Ramos (cell line): ENCODE data around the gene IFIT3.
"Not testable (repeated sequence)": the region's sequence is repeated elsewhere in the genome, so short reads cannot be mapped to it uniquely, and the experiment has no call there.

Source experiments
- in situ Hi-C: fragments of 300-500 bp; cut with MboI; formaldehyde crosslinking; loops from one replicate; pipeline ENCODE4 v1.14.3; 2022; ENCODE audit warnings: low sequenced_read_pairs; ENCODE audit not compliant: unreplicated experiment

Gene IFIT3

DNA sequence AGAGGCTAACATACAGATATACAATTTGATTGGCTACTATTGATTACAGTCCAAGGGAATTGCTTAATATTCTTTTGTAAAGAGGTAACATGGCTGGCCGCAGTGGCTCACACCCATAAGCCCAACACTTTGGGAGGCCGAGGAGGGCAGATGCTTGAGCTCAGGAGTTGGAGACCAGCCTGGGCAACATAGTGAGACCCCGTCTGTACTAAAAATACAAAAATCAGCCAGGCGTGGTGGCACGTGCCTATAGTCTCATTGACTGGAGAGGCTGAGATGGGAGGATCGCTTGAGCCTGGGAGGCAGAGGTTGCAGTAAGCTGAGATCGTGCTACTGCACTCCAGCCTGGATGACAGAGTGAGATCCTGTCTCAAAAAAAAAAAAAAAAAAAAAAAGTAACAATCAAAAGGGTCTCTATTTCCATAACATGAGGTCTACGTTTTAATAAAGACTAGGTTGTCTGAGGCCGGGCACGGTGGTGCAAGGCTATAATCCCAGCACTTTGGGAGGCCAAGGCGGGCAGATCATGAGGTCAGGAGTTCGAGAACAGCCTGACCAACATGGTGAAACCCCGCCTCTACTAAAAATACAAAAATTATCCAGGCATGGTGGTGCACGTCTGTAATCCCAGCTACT is 3.8 kb downstream of the IFIT3 start:
- in situ Hi-C loops: not testable (repeated sequence)

DNA sequence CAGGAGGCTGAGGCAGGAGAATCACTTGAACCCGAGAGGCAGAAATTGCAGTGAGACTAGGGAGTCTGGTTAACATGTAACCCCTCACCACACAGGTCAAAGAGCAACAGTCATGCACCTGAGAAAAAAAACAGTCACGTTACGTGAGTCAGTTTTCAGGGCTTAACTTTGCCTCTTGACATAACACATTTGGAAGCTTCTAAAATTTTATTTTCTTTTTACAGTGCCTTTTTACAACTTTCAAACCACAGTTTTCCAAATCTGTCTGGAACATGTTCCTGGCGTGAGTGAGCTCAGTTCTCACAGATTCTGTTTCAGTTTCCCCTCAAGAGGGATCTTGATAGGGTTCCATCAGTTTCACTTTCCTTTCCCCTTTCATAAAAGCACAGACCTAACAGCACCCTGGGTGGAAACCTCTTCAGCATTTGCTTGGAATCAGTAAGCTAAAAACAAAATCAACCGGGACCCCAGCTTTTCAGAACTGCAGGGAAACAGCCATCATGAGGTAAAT is 4.4 kb downstream of the IFIT3 start:
- in situ Hi-C loops: no loop called here

DNA sequence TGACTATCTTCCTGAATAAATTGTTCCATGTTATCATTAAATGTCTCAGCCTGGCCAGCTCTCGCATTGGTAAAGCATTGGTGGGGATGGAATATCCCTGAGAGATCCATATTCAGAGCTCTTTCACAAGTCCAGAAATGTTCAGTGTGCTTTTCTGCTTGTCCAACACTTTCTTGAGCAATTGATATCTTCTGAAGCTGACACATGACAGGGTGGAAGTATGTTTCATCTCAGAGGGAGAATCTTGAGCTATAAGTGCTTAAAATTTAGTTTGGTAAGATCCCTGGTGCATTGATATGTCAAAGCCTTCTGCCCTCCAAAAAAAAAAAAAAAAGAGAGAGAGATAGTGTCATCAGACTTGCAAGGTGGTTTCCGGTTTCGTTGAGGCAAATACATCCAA is 7.4 kb downstream of the IFIT3 start:
- in situ Hi-C loops: no loop called here

GRCh38 chr10:89336241-89336640 is 8.4 kb downstream of the IFIT3 start:
- in situ Hi-C loops: no loop called here

- in situ Hi-C loops: no loop called here
Observed at GRCh38 chr10:89337484-89337883, 9.7 kb downstream of the IFIT3 start.

DNA sequence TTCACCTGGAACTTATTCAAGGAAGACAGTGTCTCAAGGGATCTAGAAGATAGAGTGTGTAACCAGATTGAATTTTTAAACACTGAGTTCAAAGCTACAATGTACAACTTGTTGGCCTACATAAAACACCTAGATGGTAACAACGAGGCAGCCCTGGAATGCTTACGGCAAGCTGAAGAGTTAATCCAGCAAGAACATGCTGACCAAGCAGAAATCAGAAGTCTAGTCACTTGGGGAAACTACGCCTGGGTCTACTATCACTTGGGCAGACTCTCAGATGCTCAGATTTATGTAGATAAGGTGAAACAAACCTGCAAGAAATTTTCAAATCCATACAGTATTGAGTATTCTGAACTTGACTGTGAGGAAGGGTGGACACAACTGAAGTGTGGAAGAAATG is 10.9 kb downstream of the IFIT3 start:
- in situ Hi-C loops: no loop called here

- in situ Hi-C loops: no loop called here
Observed at GRCh38 chr10:89339875-89340274, 12.1 kb downstream of the IFIT3 start.

GRCh38 chr10:89341649-89342048 is 13.9 kb downstream of the IFIT3 start:
- in situ Hi-C loops: no loop called here

DNA sequence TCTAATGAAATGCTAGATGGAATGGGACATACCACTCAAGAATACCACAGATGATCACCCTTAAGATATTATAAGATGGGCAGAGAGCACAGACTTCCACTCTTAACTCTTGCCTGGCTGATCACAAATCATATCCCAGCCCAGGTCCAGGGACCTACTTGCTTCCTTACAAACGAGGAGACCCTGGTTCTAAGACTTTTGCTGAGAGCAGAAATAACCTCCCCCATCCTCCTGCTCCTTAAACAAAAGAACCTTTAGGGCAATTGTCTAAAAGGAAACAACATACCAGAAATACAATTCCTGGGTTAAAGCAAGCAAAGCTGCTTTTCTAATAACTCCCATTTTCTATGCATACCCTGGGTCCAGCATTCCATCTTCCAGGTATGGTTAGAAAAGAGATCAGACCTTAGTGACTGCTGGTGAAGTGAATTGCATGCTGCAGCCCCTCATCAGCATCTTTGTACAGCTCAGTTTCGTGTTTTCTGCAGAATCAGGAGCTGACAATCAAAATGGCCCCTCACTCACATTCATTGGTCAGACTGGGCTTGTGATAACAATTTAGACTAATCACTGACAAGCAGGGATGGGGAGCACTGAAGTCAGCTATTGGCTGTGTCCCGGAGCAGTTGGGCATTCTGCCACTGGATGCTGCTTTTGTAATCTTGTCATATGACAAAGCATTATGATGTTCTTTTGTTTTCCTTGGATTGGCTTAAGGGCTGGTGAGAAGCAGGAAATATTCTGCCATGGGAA is 14.6 kb downstream of the IFIT3 start:
- in situ Hi-C loops: no loop called here

- in situ Hi-C loops: no loop called here
Observed at GRCh38 chr10:89343089-89343767, 15.4 kb downstream of the IFIT3 start.

- in situ Hi-C loops: no loop called here
Observed at GRCh38 chr10:89344156-89344555, 16.4 kb downstream of the IFIT3 start.

- in situ Hi-C loops: no loop called here
Observed at GRCh38 chr10:89345367-89346000, 17.7 kb downstream of the IFIT3 start.

DNA sequence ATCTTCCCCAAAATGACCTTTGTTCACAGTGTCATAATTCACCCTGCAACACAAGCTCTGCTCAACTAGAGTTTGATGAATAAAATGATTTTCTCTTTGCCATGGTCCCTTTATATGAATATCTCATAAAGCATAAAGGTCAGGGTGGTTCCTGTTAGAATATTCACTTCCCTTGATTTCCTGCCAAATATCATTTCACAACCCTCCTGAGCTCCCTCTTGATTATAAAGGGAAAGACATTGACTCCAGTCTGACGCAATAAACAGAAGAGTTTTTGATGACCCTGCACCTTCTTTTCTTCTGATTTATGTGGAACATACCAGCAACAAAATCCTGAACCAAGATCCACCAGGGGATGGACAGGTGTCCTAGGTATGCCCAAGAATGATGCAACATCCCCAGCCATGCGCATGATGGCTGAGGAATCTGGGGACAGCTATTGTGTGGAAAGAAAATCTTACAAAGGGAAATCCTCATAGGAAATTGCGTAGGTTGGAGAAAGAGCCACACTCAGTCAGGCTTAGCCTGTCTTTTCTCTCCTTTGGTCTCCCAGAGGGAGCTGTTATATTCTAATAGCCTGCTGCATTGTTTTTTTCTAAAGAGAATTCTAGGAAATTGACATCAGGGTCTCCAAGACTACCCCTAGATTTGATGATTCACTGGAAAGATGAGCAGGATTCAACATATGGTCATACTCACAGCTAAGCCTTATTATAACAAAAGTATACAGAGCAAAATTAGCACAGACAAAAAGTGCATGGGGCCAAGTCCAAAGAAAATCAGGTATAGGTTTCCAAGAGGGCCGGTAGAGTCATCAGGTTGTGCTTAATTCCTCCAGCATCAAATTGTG is 18.8 kb downstream of the IFIT3 start:
- in situ Hi-C loops: no loop called here

DNA sequence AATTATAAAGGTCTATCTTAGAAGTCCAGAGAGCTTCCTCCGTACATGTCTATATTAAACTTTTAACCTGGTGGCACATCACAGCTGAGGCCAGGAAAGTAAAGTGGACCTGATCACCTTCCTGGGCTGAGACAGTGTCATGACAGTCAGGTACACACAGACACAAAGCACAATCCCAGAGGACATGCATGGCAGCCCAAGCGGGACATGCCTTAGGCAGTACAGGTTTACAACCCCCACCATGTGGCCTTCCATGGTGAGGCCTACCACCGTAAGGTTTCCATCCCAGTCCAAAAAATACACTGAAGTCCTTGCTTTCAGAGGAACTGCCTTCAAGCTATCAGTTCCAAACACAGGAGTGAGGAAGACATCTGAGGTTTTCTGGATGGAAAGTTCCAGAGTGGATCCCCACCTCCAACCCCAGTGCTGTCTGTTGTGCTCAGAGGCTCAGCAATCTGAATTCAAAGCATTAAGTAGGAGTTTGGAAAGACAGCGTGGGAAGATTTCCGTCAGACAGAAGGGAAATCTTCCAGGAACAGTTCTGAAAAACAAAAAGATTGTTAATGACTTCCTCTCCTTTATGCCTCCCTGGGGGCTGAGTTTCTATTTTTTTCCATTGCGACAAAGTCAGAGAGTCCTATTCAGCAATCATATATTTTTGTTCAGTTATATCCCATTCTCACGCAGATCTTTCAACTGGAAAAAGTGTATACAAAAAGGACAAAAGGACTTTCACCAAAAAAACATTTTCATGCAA is 20.1 kb downstream of the IFIT3 start:
- in situ Hi-C loops: no loop called here

- in situ Hi-C loops: no loop called here
Observed at GRCh38 chr10:89348481-89348880, 20.7 kb downstream of the IFIT3 start.

DNA sequence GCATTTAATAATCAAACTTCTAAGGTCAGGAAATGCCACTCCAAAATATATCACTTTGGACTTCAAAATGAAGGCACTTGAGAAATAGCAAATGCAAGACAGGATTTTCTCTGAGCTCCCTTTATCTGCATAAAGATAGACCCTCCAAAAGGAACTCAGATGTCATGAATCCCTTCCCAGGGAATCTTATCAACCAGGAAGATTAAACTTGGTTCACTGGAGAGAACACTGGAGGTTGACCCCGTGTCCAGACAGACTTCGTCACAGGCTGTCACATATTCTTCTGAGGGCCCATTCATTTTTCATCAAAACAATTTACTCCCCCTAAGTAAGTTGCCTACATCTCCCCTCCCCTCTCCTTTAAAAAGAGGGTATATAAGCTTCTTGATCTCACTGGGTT is 21.2 kb downstream of the IFIT3 start:
- in situ Hi-C loops: no loop called here

DNA sequence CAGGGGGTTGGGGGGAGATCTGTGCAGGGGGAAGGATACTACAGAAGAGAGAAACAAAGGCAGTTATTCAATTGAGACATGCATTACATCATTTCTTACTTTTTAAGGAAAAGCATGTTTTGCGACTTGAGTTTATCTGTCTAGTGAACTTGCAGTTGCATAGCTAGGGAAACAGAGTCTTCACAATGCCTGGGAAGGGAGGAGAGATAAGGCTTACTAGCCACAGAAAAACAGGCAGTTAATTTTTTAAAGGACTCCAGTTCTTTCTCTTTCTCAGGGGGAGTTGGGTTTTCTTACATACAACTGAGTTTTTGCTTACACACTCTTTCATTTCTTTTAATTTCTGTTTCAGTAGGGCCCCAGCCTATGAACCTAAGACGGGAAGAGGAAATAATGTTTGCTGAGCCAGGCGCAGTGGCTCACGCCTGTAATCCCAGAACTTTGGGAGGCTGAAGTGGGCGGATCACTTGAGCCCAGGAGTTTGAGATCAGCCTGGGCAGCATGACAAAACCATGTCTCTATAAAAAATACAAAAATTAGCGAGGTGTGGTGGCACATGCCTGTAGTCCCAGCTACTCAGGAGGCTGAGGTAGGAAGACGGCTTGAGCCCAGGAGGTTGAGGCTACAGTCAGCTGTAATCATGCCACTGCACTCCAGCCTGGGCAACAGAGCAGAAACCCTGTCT is 23.0 kb downstream of the IFIT3 start:
- in situ Hi-C loops: not testable (repeated sequence)

DNA sequence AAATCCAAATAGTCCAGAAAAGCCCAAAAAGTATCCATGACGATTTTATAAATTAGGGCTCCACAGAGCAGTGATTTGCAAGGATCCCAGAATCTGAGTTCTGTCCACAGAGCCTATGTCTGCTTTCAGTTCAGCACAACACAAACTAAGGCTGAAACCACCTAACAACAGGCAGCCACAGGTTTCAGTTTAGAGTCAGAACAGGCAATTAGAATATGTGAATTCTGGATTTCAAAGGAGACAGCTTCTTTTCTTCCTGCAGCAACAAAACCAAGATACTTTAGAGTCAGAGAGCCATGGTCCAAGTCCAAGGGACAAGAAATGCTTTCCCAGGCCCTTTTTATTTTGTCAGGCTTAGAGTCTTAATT is 23.6 kb downstream of the IFIT3 start:
- in situ Hi-C loops: no loop called here
